Prostate gland (tissue), 2 donors: ENCODE results near the gene FRZB. TPM values are rescaled to one million over a fixed set of nuclear protein-coding genes. Genes with fewer than 3 reads are reported as not detected.

Experiments
- DNase-seq: peaks from one replicate; pipeline ENCODE4 v3.0.0-alpha.2; 2019; ENCODE audit warnings: low spot score
- H3K27ac ChIP-seq, 2 donors: fragments of 200-600 bp; sonication (generic); 2 replicates each; pipeline ENCODE4 v1.5.1; 2017 to 2019
- H3K27me3 ChIP-seq: fragments of 200-600 bp; sonication (generic); replicated peaks from 2 replicates; pipeline ENCODE4 v1.5.1; 2019; ENCODE audit not compliant: insufficient read depth
- H3K36me3 ChIP-seq, 2 donors: fragments of 200-600 bp; sonication (generic); 1 replicate in 1 of 2; 2 replicates in 1 of 2; pipeline versions ENCODE4 v1.5.1 to v1.8.1; 2017 to 2019
- H3K4me1 ChIP-seq: fragments of 200-600 bp; sonication (generic); replicated peaks from 2 replicates; pipeline ENCODE4 v1.5.1; 2019
- H3K4me3 ChIP-seq, 2 donors: fragments of 200-600 bp; sonication (generic); 2 replicates each; pipeline ENCODE4 v1.5.1; 2017 to 2019
- H3K9me3 ChIP-seq: fragments of 200-600 bp; sonication (generic); 2 replicates; pipeline ENCODE4 v1.5.1; 2017
- CTCF ChIP-seq, 4 experiments: fragments of 200-600 bp in 2 of 4; fragments of 450-650 bp in 2 of 4; sonication (generic) in 2 of 4; IDR thresholded peaks; 1 replicate in 3 of 4; 2 replicates in 1 of 4; pipeline ENCODE4 v1.5.1; 2016 to 2019; ENCODE audit warnings: antibody characterized with exemption in 4 of 4, mild to moderate bottlenecking in 2 of 4, moderate library complexity in 2 of 4
- POLR2A ChIP-seq: fragments of 450-650 bp; IDR thresholded peaks from one replicate; pipeline ENCODE4 v1.6.1; 2016; ENCODE audit warnings: antibody characterized with exemption, mild to moderate bottlenecking
- POLR2AphosphoS5 ChIP-seq: sonication (generic); formaldehyde crosslinking; IDR thresholded peaks from one replicate; pipeline ENCODE4 v1.6.1; 2017; ENCODE audit warnings: antibody characterized with exemption
- WGBS: methylation state at CpG from one replicate; pipeline ENCODE4 v1.1.5; 2018; 5-methylcytosine and 5-hydroxymethylcytosine counted together
- intact Hi-C: fragments of 100-400 bp; cut with DNase I; formaldehyde crosslinking; loops from one replicate; pipeline ENCODE4 v1.14.2; 2022
- total RNA-seq, 2 donors: library from RNA; depleted of rRNA; stranded (reverse); fragments of >200 nt; gene quantifications; one replicate each; pipeline ENCODE4 v1.1.0, GENCODE V29; 2016

Gene FRZB
- total RNA-seq, 2 donors from 2014 or later = 0.91 to 7.6 TPM

- TF ChIP-seq CTCF (IDR thresholded peaks at IDR 0.05) (no peak), POLR2A (no peak), POLR2AphosphoS5 (no peak)
- Histone ChIP-seq H3K27ac (no peak overlapping the region), H3K9me3 (no peaks in the 10 kb centered on the region), H3K27me3 (no peaks in the 10 kb centered on the region), H3K4me1 (no peaks in the 10 kb centered on the region), H3K4me3 (no peak overlapping the region), H3K36me3 (no peaks in the 10 kb centered on the region)
- intact Hi-C loops = no loop called here
- 95% methylated on average over 1 of the region's 1 CpG for WGBS
- DNase-seq = no peak
Observed at GRCh38 chr2:182852090-182852489, 14.3 kb downstream of the FRZB start.

- whole genome bisulfite sequencing = 37% methylated on average over 3 of the region's 3 CpGs
- DNase-seq = no peak
Observed at GRCh38 chr2:182845794-182846417, 20.5 kb downstream of the FRZB start.

DNA sequence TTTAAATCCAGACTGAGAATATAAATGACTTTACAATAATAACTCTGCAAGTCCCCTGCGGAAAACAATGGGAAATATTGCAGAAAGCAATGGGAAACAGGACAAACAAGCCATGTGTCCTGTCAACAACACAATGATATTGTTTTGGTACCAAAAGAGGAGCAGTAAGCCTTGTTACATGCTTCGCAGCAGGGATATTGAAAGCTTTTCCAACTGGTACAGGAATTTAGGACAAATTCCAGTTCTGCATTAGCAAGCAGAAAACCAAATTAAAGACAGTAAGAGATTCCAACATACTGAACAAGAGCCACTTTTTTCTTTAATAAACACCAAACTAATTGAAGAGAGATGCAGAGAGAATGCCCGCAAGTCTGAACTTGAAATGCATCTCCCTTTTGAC, 30.0 kb downstream of the FRZB start:
- TF ChIP-seq POLR2A (no peak), CTCF (IDR thresholded peaks at IDR 0.05) (no peak), POLR2AphosphoS5 (no peak)
- WGBS = 56% methylated on average over 3 of the region's 3 CpGs
- Histone ChIP-seq H3K4me1 (no peaks in the 10 kb centered on the region), H3K9me3 (no peaks in the 10 kb centered on the region), H3K27ac (no peak overlapping the region), H3K27me3 (no peaks in the 10 kb centered on the region), H3K36me3 (no peaks in the 10 kb centered on the region), H3K4me3 (no peak overlapping the region)
- DNase-seq = no peak
- intact Hi-C loops = no loop called here

More at GRCh38 chr2:182845794-182846417, 20.5 kb downstream of the FRZB start:
- H3K36me3 ChIP-seq = no peaks in the 10 kb centered on the region
- H3K27me3 ChIP-seq = no peaks in the 10 kb centered on the region
- no peak overlapping the region for H3K4me3 ChIP-seq
- intact Hi-C loops = no loop called here
- no peak overlapping the region for H3K27ac ChIP-seq
- no peak for TF ChIP-seq POLR2AphosphoS5
- no peak for TF ChIP-seq CTCF (IDR thresholded peaks at IDR 0.05)
- TF ChIP-seq POLR2A = no peak
- no peaks in the 10 kb centered on the region for H3K9me3 ChIP-seq
- no peaks in the 10 kb centered on the region for H3K4me1 ChIP-seq

GRCh38 chr2:182834293-182834692, 32.1 kb downstream of the FRZB start:
- no peak for DNase-seq
- intact Hi-C loops = no loop called here
- 74% methylated on average over 1 of the region's 1 CpG for WGBS
- no peak overlapping the region for H3K4me3 ChIP-seq
- no peaks in the 10 kb centered on the region for H3K4me1 ChIP-seq
- TF ChIP-seq CTCF (IDR thresholded peaks at IDR 0.05) = no peak
- TF ChIP-seq POLR2A = no peak
- no peaks in the 10 kb centered on the region for H3K36me3 ChIP-seq
- H3K27ac ChIP-seq = no peak overlapping the region
- no peaks in the 10 kb centered on the region for H3K9me3 ChIP-seq
- no peaks in the 10 kb centered on the region for H3K27me3 ChIP-seq

- H3K36me3 ChIP-seq = no peaks in the 10 kb centered on the region
- H3K4me3 ChIP-seq = no peak overlapping the region
- intact Hi-C loops = no loop called here
- H3K4me1 ChIP-seq = no peaks in the 10 kb centered on the region
- no peaks in the 10 kb centered on the region for H3K27me3 ChIP-seq
- no peak overlapping the region for H3K27ac ChIP-seq
- TF ChIP-seq POLR2A (no peak), POLR2AphosphoS5 (no peak), CTCF (IDR thresholded peaks at IDR 0.05) (no peak)
- no peak for DNase-seq
- no peaks in the 10 kb centered on the region for H3K9me3 ChIP-seq
- 89% methylated on average over 9 of the region's 9 CpGs for WGBS
Observed at GRCh38 chr2:182833084-182833854, 33.2 kb downstream of the FRZB start.
